Neuronal stem cell (in vitro differentiated cells): ENCODE data around the gene GLB1L2.
A peak's percentile ranks its signal among the peaks of the same experiment; 100 is the strongest.

Source experiments
- DNase-seq: peaks from one replicate; pipeline ENCODE4 v3.0.0-alpha.2; 2013; ENCODE audit warnings: low spot score
- H2AFZ ChIP-seq: one replicate; pipeline ENCODE4 v1.6.1; 2013; ENCODE audit warnings: mild to moderate bottlenecking, low read length, inconsistent platforms
- H2AK5ac ChIP-seq: 2 replicates; pipeline ENCODE4 v1.6.1; 2013; ENCODE audit warnings: low read depth, mild to moderate bottlenecking, inconsistent platforms, low read length, moderate library complexity, mixed read lengths
- H2BK120ac ChIP-seq: 2 replicates; pipeline ENCODE4 v1.6.1; 2013; ENCODE audit warnings: low read depth, mild to moderate bottlenecking, inconsistent platforms, low read length, moderate library complexity, mixed read lengths
- H2BK12ac ChIP-seq: one replicate; pipeline ENCODE4 v1.6.1; 2013; ENCODE audit warnings: low read length, inconsistent platforms
- H2BK15ac ChIP-seq: 2 replicates; pipeline ENCODE4 v1.6.1; 2013; ENCODE audit warnings: mild to moderate bottlenecking, low read length, inconsistent platforms, mixed read lengths
- H2BK5ac ChIP-seq: one replicate; pipeline ENCODE4 v1.6.1; 2013; ENCODE audit warnings: inconsistent platforms, mild to moderate bottlenecking, low read length, moderate library complexity
- H3K14ac ChIP-seq: one replicate; pipeline ENCODE4 v1.6.1; 2013; ENCODE audit warnings: low read length, inconsistent platforms
- H3K18ac ChIP-seq: 2 replicates; pipeline ENCODE4 v1.6.1; 2013; ENCODE audit warnings: low read length, inconsistent platforms
- H3K23ac ChIP-seq: 2 replicates; pipeline ENCODE4 v1.6.1; 2013; ENCODE audit warnings: low read depth, mild to moderate bottlenecking, mixed read lengths, low read length, inconsistent platforms; ENCODE audit not compliant: poor library complexity
- H3K27ac ChIP-seq: replicated peaks from 3 replicates; pipeline ENCODE4 v1.5.1; 2013; ENCODE audit warnings: low read length, inconsistent platforms
- H3K27me3 ChIP-seq, 3 experiments: 2 replicates each; pipeline ENCODE4 v1.6.1; 2013; ENCODE audit warnings: low read length in 3 of 3, mild to moderate bottlenecking in 2 of 3, inconsistent platforms in 1 of 3, low read depth in 1 of 3, mixed read lengths in 1 of 3, moderate library complexity in 1 of 3; ENCODE audit not compliant: control insufficient read depth in 3 of 3, insufficient read depth in 3 of 3
- H3K36me3 ChIP-seq, 2 donors: replicated peaks in 1 of 2; 2 replicates each; pipeline ENCODE4 v1.6.1; 2013; ENCODE audit warnings: low read length in 2 of 2; ENCODE audit not compliant: control insufficient read depth in 2 of 2, insufficient read depth in 2 of 2
- H3K4ac ChIP-seq: 2 replicates; pipeline ENCODE4 v1.6.1; 2013; ENCODE audit warnings: inconsistent platforms, mild to moderate bottlenecking, low read length, moderate library complexity
- H3K4me1 ChIP-seq, 2 donors: 1 replicate in 1 of 2; 2 replicates in 1 of 2; pipeline ENCODE4 v1.6.1; 2013; ENCODE audit warnings: low read length in 2 of 2, low read depth in 1 of 2; ENCODE audit not compliant: control insufficient read depth in 2 of 2, insufficient read depth in 1 of 2
- H3K4me2 ChIP-seq: one replicate; pipeline ENCODE4 v1.6.1; 2013; ENCODE audit warnings: mild to moderate bottlenecking, low read length, inconsistent platforms; ENCODE audit not compliant: insufficient read depth, poor library complexity, severe bottlenecking
- H3K4me3 ChIP-seq, 2 donors: 2 replicates each; pipeline ENCODE4 v1.5.1; 2013; ENCODE audit warnings: low read length in 2 of 2, mild to moderate bottlenecking in 2 of 2, inconsistent platforms in 1 of 2, moderate library complexity in 1 of 2
- H3K79me1 ChIP-seq: one replicate; pipeline ENCODE4 v1.6.1; 2013; ENCODE audit warnings: low read depth, mild to moderate bottlenecking, inconsistent platforms, low read length, moderate library complexity
- H3K9ac ChIP-seq: one replicate; pipeline ENCODE4 v1.6.1; 2013; ENCODE audit warnings: mild to moderate bottlenecking, low read depth, low read length, inconsistent platforms; ENCODE audit not compliant: poor library complexity
- H3K9me3 ChIP-seq, 2 donors: replicated peaks in 1 of 2; 2 replicates each; pipeline versions ENCODE3 to v1.6.1; 2013; ENCODE audit warnings: low read length in 2 of 2, mild to moderate bottlenecking in 2 of 2, inconsistent platforms in 1 of 2, low read depth in 1 of 2, mixed read lengths in 1 of 2, moderate library complexity in 1 of 2; ENCODE audit not compliant: control insufficient read depth in 2 of 2, insufficient read depth in 1 of 2
- H4K8ac ChIP-seq: one replicate; pipeline ENCODE4 v1.6.1; 2013; ENCODE audit warnings: low read depth, mild to moderate bottlenecking, inconsistent platforms, low read length, moderate library complexity
- H4K91ac ChIP-seq: one replicate; pipeline ENCODE4 v1.6.1; 2013; ENCODE audit warnings: low read length, low read depth, mild to moderate bottlenecking, inconsistent platforms; ENCODE audit not compliant: poor library complexity
- WGBS, 2 donors: extraction: QIAGEN DNeasy Blood & Tissue Kit; methylation state at CpG; one replicate each; pipeline ENCODE4 v1.1.7; 2013; ENCODE audit warnings: missing lambda C conversion rate in 2 of 2, mixed read lengths in 1 of 2; ENCODE audit not compliant: insufficient read length in 2 of 2, insufficient replicate concordance in 1 of 2; ENCODE audit errors: extremely low coverage in 2 of 2; 5-methylcytosine and 5-hydroxymethylcytosine counted together

Gene GLB1L2

GRCh38 chr11:134367781-134368180 is 36.0 kb downstream of the GLB1L2 start:
- Histone ChIP-seq H2BK15ac (no peak overlapping the region), H2BK120ac (no peak overlapping the region), H2AK5ac (no peak overlapping the region), H2AFZ (no peak overlapping the region), H2BK5ac (no peak overlapping the region), H4K91ac (no peak overlapping the region), H3K23ac (no peak overlapping the region), H3K27ac (no peak overlapping the region), H3K18ac (no peak overlapping the region), H3K4me3 (no peak overlapping the region), H3K79me1 (no peaks in the 10 kb centered on the region), H3K4me2 (no peak overlapping the region), H3K4ac (no peak overlapping the region), H2BK12ac (no peak overlapping the region), H3K36me3 (peaks cover 0 to 5% of the 10 kb centered on the region in 2 donors), H4K8ac (no peak overlapping the region), H3K4me1 (no peaks in the 10 kb centered on the region), H3K9me3 (no peaks in the 10 kb centered on the region), H3K14ac (no peak overlapping the region), H3K27me3 (no peaks in the 10 kb centered on the region), H3K9ac (no peak overlapping the region)
- no peak for DNase-seq
- no CpG with 5 or more reads among the region's 18 CpGs for WGBS, 2 donors

- Histone ChIP-seq H2AFZ (no peak overlapping the region), H3K27me3 (no peaks in the 10 kb centered on the region), H3K36me3 (peaks cover 0 to 5% of the 10 kb centered on the region in 2 donors), H3K9me3 (no peaks in the 10 kb centered on the region), H3K27ac (no peak overlapping the region), H2BK120ac (no peak overlapping the region), H3K79me1 (no peaks in the 10 kb centered on the region), H3K18ac (peak overlapping the region; percentile 19), H3K14ac (peak overlapping the region; percentile 61), H2BK5ac (no peak overlapping the region), H3K4me1 (no peaks in the 10 kb centered on the region), H3K4ac (no peak overlapping the region), H3K4me3 (no peak overlapping the region), H2BK12ac (no peak overlapping the region), H4K8ac (no peak overlapping the region), H3K23ac (peak overlapping the region; percentile 35), H3K4me2 (no peak overlapping the region), H2AK5ac (no peak overlapping the region), H4K91ac (no peak overlapping the region), H2BK15ac (no peak overlapping the region), H3K9ac (no peak overlapping the region)
- WGBS, 2 donors = no CpG with 5 or more reads among the region's 30 CpGs
- DNase-seq = no peak
Measured at GRCh38 chr11:134369656-134370525, 38.1 kb downstream of the GLB1L2 start.

GRCh38 chr11:134370526-134371435 is 39.0 kb downstream of the GLB1L2 start:
- no peak for DNase-seq
- Histone ChIP-seq H2BK5ac (no peak overlapping the region), H2BK15ac (no peak overlapping the region), H3K14ac (peak overlapping the region; percentile 39), H3K4me1 (no peaks in the 10 kb centered on the region), H3K18ac (no peak overlapping the region), H3K4me3 (no peak overlapping the region), H3K79me1 (no peaks in the 10 kb centered on the region), H3K4ac (peak overlapping the region; percentile 59), H3K27me3 (no peaks in the 10 kb centered on the region), H3K36me3 (peaks cover 0 to 5% of the 10 kb centered on the region in 2 donors), H2AK5ac (no peak overlapping the region), H3K23ac (peak overlapping the region; percentile 60), H3K4me2 (no peak overlapping the region), H4K91ac (no peak overlapping the region), H3K9ac (peak overlapping the region; percentile 51), H3K27ac (no peak overlapping the region), H2BK120ac (no peak overlapping the region), H2AFZ (no peak overlapping the region), H4K8ac (no peak overlapping the region), H2BK12ac (peak overlapping the region; percentile 78), H3K9me3 (no peaks in the 10 kb centered on the region)
- WGBS, 2 donors = no CpG with 5 or more reads among the region's 19 CpGs
